Endothelial cell of umbilical vein (primary cell): Measurements from ENCODE around the gene SNU13. TPM values are rescaled to one million over a fixed set of nuclear protein-coding genes. Genes with fewer than 3 reads are reported as not detected.

Source experiments
- BruUV-seq: library from RNA; stranded (reverse); fragments of 400-500 nt; replicated peaks from 2 replicates; lab custom pipeline; 2021; lab: Mats Ljungman, UMichigan
- CTCF ChIA-PET: fragments of 300-600, 350-600 bp; sonication (Branson Sonifier 250); formaldehyde crosslinking; loops from one replicate; lab custom pipeline; 2021; ENCODE audit warnings: antibody characterized with exemption, inconsistent platforms; lab: Charles Lee
- POLR2A ChIA-PET: fragments of 300-600, 350-600 bp; sonication (Branson Sonifier 250); formaldehyde crosslinking; loops from one replicate; lab custom pipeline; 2021; ENCODE audit warnings: antibody characterized with exemption, inconsistent platforms; lab: Charles Lee
- DNase-seq: peaks from one replicate; pipeline ENCODE4 v3.0.0-alpha.2; 2011; ENCODE audit warnings: low read depth, low spot score
- FAIRE-seq: peaks from 2 replicates; lab custom pipeline; 2011; peaks lifted over from hg19 to GRCh38; lab: Jason Lieb, UNC
- H2AFZ ChIP-seq: 2 replicates; pipeline ENCODE4 v1.6.0; 2012; ENCODE audit warnings: low read depth, low read length, control low read depth, inconsistent platforms
- H3K27ac ChIP-seq: 2 replicates; pipeline ENCODE4 v1.5.1; 2011; ENCODE audit warnings: low read depth, mild to moderate bottlenecking, control low read depth, low read length, moderate library complexity; ENCODE audit not compliant: insufficient read depth
- H3K27me3 ChIP-seq, 2 experiments: 2 replicates each; pipeline versions ENCODE4 v1.6.0 to v1.6.1; 2011; ENCODE audit warnings: low read length in 2 of 2, mixed read lengths in 1 of 2; ENCODE audit not compliant: control insufficient read depth in 2 of 2, insufficient read depth in 2 of 2
- H3K36me3 ChIP-seq, 2 experiments: 2 replicates in 1 of 2; 3 replicates in 1 of 2; pipeline ENCODE4 v1.5.1; 2011; ENCODE audit warnings: low read length in 2 of 2, mild to moderate bottlenecking in 1 of 2, moderate library complexity in 1 of 2; ENCODE audit not compliant: control insufficient read depth in 2 of 2, insufficient read depth in 2 of 2; ENCODE audit errors: extremely low read depth in 1 of 2
- H3K4me1 ChIP-seq: 3 replicates; pipeline ENCODE4 v1.5.1; 2011; ENCODE audit warnings: mild to moderate bottlenecking, low read length; ENCODE audit not compliant: control insufficient read depth, insufficient read depth; ENCODE audit errors: extremely low read depth
- H3K4me2 ChIP-seq: 2 replicates; pipeline ENCODE4 v1.6.1; 2011; ENCODE audit warnings: low read length, control low read depth, mixed read lengths; ENCODE audit not compliant: insufficient read depth
- H3K4me3 ChIP-seq, 3 experiments: fragments of 200-600 bp in 1 of 3; sonication (generic), shearing (Covaris generic) in 1 of 3; replicated peaks in 1 of 3; 2 replicates each; pipeline ENCODE4 v1.5.1; 2011 to 2016; ENCODE audit warnings: control low read depth in 3 of 3, low read length in 3 of 3, mild to moderate bottlenecking in 2 of 3, inconsistent platforms in 1 of 3, low read depth in 1 of 3, moderate library complexity in 1 of 3; ENCODE audit not compliant: insufficient read depth in 1 of 3
- H3K79me2 ChIP-seq: 2 replicates; pipeline ENCODE4 v1.6.0; 2012; ENCODE audit warnings: low read length, inconsistent platforms; ENCODE audit not compliant: control insufficient read depth, insufficient read depth
- H3K9ac ChIP-seq: replicated peaks from 2 replicates; pipeline ENCODE3; 2011; ENCODE audit warnings: low read length, control low read depth; ENCODE audit not compliant: insufficient read depth; ENCODE audit errors: extremely low read depth
- H3K9me1 ChIP-seq: replicated peaks from 3 replicates; pipeline ENCODE4 v1.6.0; 2011; ENCODE audit warnings: mild to moderate bottlenecking, low read length; ENCODE audit not compliant: control insufficient read depth, insufficient read depth; ENCODE audit errors: extremely low read depth
- H3K9me3 ChIP-seq: replicated peaks from 2 replicates; pipeline ENCODE4 v1.5.1; 2012; ENCODE audit warnings: low read length, inconsistent platforms; ENCODE audit not compliant: control insufficient read depth, insufficient read depth
- H4K20me1 ChIP-seq: replicated peaks from 2 replicates; pipeline ENCODE3; 2011; ENCODE audit warnings: mild to moderate bottlenecking, low read length; ENCODE audit not compliant: control insufficient read depth, insufficient read depth; ENCODE audit errors: extremely low read depth
- CTCF ChIP-seq, 2 donors: IDR thresholded peaks; 1 replicate in 1 of 2; 2 replicates in 1 of 2; pipeline ENCODE4 v1.5.1; 2011; ENCODE audit warnings: low read length in 2 of 2, mild to moderate bottlenecking in 2 of 2, moderate library complexity in 2 of 2, control low read depth in 1 of 2, inconsistent platforms in 1 of 2, low read depth in 1 of 2; ENCODE audit not compliant: insufficient read depth in 1 of 2; ENCODE audit errors: extremely low read depth in 1 of 2
- EZH2 ChIP-seq: IDR thresholded peaks from 2 replicates; pipeline ENCODE4 v1.6.1; 2012; ENCODE audit warnings: borderline replicate concordance, low read depth, mild to moderate bottlenecking, moderate library complexity, low read length, inconsistent platforms; ENCODE audit not compliant: severe bottlenecking
- FOS ChIP-seq: IDR thresholded peaks from 2 replicates; pipeline ENCODE4 v1.6.1; 2011; ENCODE audit warnings: mild to moderate bottlenecking, low read length, moderate library complexity, borderline replicate concordance; ENCODE audit not compliant: insufficient read depth
- GATA2 ChIP-seq: IDR thresholded peaks from 2 replicates; pipeline ENCODE4 v1.7.0; 2011; ENCODE audit warnings: low read depth, mild to moderate bottlenecking, moderate library complexity, mixed read lengths, low read length; ENCODE audit not compliant: insufficient read length, insufficient read depth
- JUN ChIP-seq: IDR thresholded peaks from 2 replicates; pipeline ENCODE4 v1.6.1; 2011; ENCODE audit warnings: borderline replicate concordance, low read depth; ENCODE audit not compliant: insufficient read length, insufficient read depth
- MYC ChIP-seq: IDR thresholded peaks from one replicate; pipeline ENCODE4 v1.6.1; 2011; ENCODE audit warnings: mild to moderate bottlenecking, low read depth, low read length
- POLR2A ChIP-seq: IDR thresholded peaks from 2 replicates; pipeline ENCODE4 v1.6.1; 2012; ENCODE audit warnings: low read depth, mild to moderate bottlenecking, control low read depth, low read length
- POLR2AphosphoS5 ChIP-seq: IDR thresholded peaks from 2 replicates; pipeline ENCODE4 v1.6.1; 2012; ENCODE audit warnings: low read depth, mild to moderate bottlenecking, control low read depth, low read length, moderate library complexity; ENCODE audit not compliant: insufficient read depth
- dilution Hi-C: fragments of 300-500 bp; cut with MboI; formaldehyde crosslinking; loops from one replicate; pipeline ENCODE4 v1.15.0; 2019; ENCODE audit warnings: low sequenced_read_pairs; ENCODE audit not compliant: extremely low pct_ligation_motif_present
- intact Hi-C: fragments of 100-400 bp; cut with micrococcal nuclease; formaldehyde crosslinking; loops from one replicate; pipeline ENCODE4 v1.10.0; 2022
- polyA plus RNA-seq, 4 experiments: library from polyadenylated mRNA; depleted of rRNA in 3 of 4; stranded (reverse) in 3 of 4; unstranded in 1 of 4; fragments of >200 nt; gene quantifications; 2 replicates each; pipeline versions ENCODE4 v1.2.1 to v1.2.3, GENCODE V29; 2011 to 2012; ENCODE audit warnings: missing spikeins in 1 of 4
- total RNA-seq: library from RNA; stranded (reverse); gene quantifications from 2 replicates; pipeline ENCODE4 v1.2.3, GENCODE V29; 2021
- TF ChIP-seq, protein P1 (sequence below): IDR thresholded peaks from 2 replicates; pipeline ENCODE4 v1.6.1; 2011; ENCODE audit not compliant: insufficient read depth, insufficient read length

SNU13 gene
- total and polyA plus RNA-seq, 2 donors (not counting 3 experiments of a cell fraction or from before 2014, with no cell fraction given): 138 to 194 TPM

DNA sequence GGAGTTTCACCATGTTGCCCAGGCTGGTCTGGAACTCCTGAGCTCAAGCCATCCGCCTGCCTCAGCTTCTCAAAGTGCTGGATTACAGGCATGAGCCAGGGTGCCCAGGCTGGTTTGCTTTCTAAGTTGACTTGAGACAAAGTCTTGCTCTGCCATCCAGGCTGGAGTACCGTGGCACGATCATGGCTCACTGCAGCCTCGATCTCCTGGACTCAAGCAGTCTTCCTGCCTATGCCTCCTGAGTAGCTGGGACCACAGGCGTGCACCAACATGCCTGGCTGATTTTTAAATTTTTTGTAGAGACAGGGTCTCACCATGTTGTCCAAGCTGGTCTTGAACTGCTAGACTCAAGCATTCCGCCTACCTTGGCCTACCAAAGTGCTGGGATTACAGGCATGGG lies 31.0 kb downstream of the SNU13 start:
- intact Hi-C loops (no loop called here), dilution Hi-C loops (no loop called here)
- POLR2A ChIA-PET: no interaction called here
- no peak overlapping the region for H3K4me2 ChIP-seq
- H4K20me1 ChIP-seq: no peaks in the 10 kb centered on the region
- H3K9ac ChIP-seq: no peak overlapping the region
- H3K9me3 ChIP-seq: no peaks in the 10 kb centered on the region
- H3K36me3 ChIP-seq: peaks cover 39 to 49% of the 10 kb centered on the region in 2 experiments
- no peak for DNase-seq
- CTCF ChIA-PET: interaction anchor here (0.6 to 1.3 kb wide), 2 partner anchors 9 to 292 kb away, joined by 5 read pairs; no protein-coding TSS in a partner anchor
- no peak overlapping the region for H3K27ac ChIP-seq
- no TSS peak for BruUV-seq
- no peaks in the 10 kb centered on the region for H3K9me1 ChIP-seq
- H3K27me3 ChIP-seq: no peaks in the 10 kb centered on the region
- no peak overlapping the region for H2AFZ ChIP-seq
- no peaks in the 10 kb centered on the region for H3K4me1 ChIP-seq
- peak; percentile 62 for FAIRE-seq
- no peak for TF ChIP-seq EZH2
- TF ChIP-seq JUN: no peak
- TF ChIP-seq CTCF (IDR thresholded peaks at IDR 0.05; ENCODE audit: extremely low read depth in 1 of 2, insufficient read depth in 1 of 2, low read depth in 1 of 2, low read length in 2 of 2): no peak
- no peak overlapping the region for H3K4me3 ChIP-seq
- no peaks in the 10 kb centered on the region for H3K79me2 ChIP-seq

- BruUV-seq: no TSS peak
- Histone ChIP-seq H3K27me3 (no peaks in the 10 kb centered on the region), H3K27ac (no peak overlapping the region), H2AFZ (no peak overlapping the region), H3K36me3 (peaks cover 46 to 48% of the 10 kb centered on the region in 2 experiments), H3K4me2 (no peak overlapping the region), H3K79me2 (peaks cover 2% of the 10 kb centered on the region), H3K9me3 (no peaks in the 10 kb centered on the region), H4K20me1 (no peaks in the 10 kb centered on the region), H3K4me1 (no peaks in the 10 kb centered on the region), H3K4me3 (no peak overlapping the region), H3K9ac (no peak overlapping the region), H3K9me1 (no peaks in the 10 kb centered on the region)
- dilution Hi-C loops: no loop called here
- CTCF ChIA-PET: no interaction called here
- intact Hi-C loops: no loop called here
- POLR2A ChIA-PET: no interaction called here
- DNase-seq (no peak), FAIRE-seq (no peak)
- TF ChIP-seq, protein P1, sequence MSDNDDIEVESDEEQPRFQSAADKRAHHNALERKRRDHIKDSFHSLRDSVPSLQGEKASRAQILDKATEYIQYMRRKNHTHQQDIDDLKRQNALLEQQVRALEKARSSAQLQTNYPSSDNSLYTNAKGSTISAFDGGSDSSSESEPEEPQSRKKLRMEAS: no peak
- TF ChIP-seq JUN (no peak), POLR2A (no peak), MYC (no peak), POLR2AphosphoS5 (no peak), CTCF (IDR thresholded peaks at IDR 0.05; ENCODE audit: extremely low read depth in 1 of 2, insufficient read depth in 1 of 2, low read depth in 1 of 2, low read length in 2 of 2) (no peak), GATA2 (no peak), FOS (no peak), EZH2 (no peak)
Measured at GRCh38 chr22:41656556-41656955, 32.1 kb downstream of the SNU13 start.
